Nucleus accumbens (tissue), 56 donors: ENCODE measurements around the gene BLM.
"Not testable (repeated sequence)": the region's sequence is repeated elsewhere in the genome, so short reads cannot be mapped to it uniquely, and the experiment has no call there.

Experiments used
- DNase-seq, 56 donors: peaks; one replicate each; lab custom pipeline; 2025; lab: John Stamatoyannopoulos, UW

The BLM gene

GRCh38 chr15:90720131-90720530 lies 3.0 kb downstream of the BLM start:
- no peak for DNase-seq

GRCh38 chr15:90729261-90729660 lies 12.1 kb downstream of the BLM start:
- no peak for DNase-seq

- DNase-seq: no peak
Measured at GRCh38 chr15:90730290-90730689, 13.1 kb downstream of the BLM start.

GRCh38 chr15:90735923-90736322 lies 18.8 kb downstream of the BLM start:
- no peak for DNase-seq

GRCh38 chr15:90740545-90740944 lies 23.4 kb downstream of the BLM start:
- DNase-seq: not testable (repeated sequence)

GRCh38 chr15:90742087-90742486 lies 24.9 kb downstream of the BLM start:
- DNase-seq: no peak

GRCh38 chr15:90743407-90743806 lies 26.3 kb downstream of the BLM start:
- DNase-seq: no peak

GRCh38 chr15:90744759-90745402 lies 27.7 kb downstream of the BLM start:
- no peak for DNase-seq

- peak in 10 of 56 donors; percentile 1 to 48 (median 22) for DNase-seq
Measured at GRCh38 chr15:90749754-90750153, 32.6 kb downstream of the BLM start.

- DNase-seq: no peak
Measured at GRCh38 chr15:90750186-90750585, 33.0 kb downstream of the BLM start.

- no peak for DNase-seq
Measured at GRCh38 chr15:90751300-90751825, 34.2 kb downstream of the BLM start.

GRCh38 chr15:90756916-90757315 lies 39.8 kb downstream of the BLM start:
- no peak for DNase-seq

GRCh38 chr15:90757461-90757860 lies 40.3 kb downstream of the BLM start:
- DNase-seq: no peak

GRCh38 chr15:90760661-90761232 lies 43.6 kb downstream of the BLM start:
- no peak for DNase-seq

- DNase-seq: no peak
Measured at GRCh38 chr15:90761629-90762028, 44.5 kb downstream of the BLM start.

GRCh38 chr15:90762109-90762508 lies 45.0 kb downstream of the BLM start:
- DNase-seq: peak in 35 of 56 donors; percentile 1 to 52 (median 14)

GRCh38 chr15:90763366-90764099 lies 46.4 kb downstream of the BLM start:
- no peak for DNase-seq

- DNase-seq: no peak
Measured at GRCh38 chr15:90765531-90765930, 48.4 kb downstream of the BLM start.

- DNase-seq: no peak
Measured at GRCh38 chr15:90765966-90766365, 48.8 kb downstream of the BLM start.

GRCh38 chr15:90769375-90769774 lies 52.2 kb downstream of the BLM start:
- DNase-seq: no peak

GRCh38 chr15:90773485-90773884 lies 56.3 kb downstream of the BLM start:
- DNase-seq: no peak
